Measurements from ENCODE around the gene HACD3.
A peak's percentile ranks its signal among the peaks of the same experiment; 100 is the strongest.
"Not testable (repeated sequence)": the region's sequence is repeated elsewhere in the genome, so short reads cannot be mapped to it uniquely, and the experiment has no call there.

Gene HACD3

DNA sequence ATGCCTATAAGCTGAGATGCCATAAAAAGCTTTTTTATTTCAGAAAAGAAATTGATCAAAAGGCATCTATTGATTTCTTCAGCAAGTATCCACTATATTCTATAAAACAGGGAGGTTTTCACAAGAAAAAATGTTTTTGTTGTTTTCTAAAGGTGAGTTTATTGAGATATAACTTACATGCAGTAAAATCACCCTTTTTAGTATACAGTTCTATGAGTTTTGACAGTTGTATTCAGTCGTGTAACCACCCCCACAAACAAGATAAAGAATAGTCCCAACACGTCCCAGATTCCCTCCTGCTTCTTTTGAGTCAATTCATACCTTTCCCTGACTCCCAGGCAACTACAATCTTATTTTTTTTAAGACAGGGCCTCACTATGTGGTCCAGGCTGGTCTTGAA, 72.9 kb downstream of the HACD3 start:
- TF ChIP-seq, protein P1, sequence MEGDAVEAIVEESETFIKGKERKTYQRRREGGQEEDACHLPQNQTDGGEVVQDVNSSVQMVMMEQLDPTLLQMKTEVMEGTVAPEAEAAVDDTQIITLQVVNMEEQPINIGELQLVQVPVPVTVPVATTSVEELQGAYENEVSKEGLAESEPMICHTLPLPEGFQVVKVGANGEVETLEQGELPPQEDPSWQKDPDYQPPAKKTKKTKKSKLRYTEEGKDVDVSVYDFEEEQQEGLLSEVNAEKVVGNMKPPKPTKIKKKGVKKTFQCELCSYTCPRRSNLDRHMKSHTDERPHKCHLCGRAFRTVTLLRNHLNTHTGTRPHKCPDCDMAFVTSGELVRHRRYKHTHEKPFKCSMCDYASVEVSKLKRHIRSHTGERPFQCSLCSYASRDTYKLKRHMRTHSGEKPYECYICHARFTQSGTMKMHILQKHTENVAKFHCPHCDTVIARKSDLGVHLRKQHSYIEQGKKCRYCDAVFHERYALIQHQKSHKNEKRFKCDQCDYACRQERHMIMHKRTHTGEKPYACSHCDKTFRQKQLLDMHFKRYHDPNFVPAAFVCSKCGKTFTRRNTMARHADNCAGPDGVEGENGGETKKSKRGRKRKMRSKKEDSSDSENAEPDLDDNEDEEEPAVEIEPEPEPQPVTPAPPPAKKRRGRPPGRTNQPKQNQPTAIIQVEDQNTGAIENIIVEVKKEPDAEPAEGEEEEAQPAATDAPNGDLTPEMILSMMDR (IDR thresholded peaks at IDR 0.05; ENCODE audit: extremely low read depth, missing control alignments) = no peak
- DNase-seq (ENCODE audit: low spot score) = no peak

DNA sequence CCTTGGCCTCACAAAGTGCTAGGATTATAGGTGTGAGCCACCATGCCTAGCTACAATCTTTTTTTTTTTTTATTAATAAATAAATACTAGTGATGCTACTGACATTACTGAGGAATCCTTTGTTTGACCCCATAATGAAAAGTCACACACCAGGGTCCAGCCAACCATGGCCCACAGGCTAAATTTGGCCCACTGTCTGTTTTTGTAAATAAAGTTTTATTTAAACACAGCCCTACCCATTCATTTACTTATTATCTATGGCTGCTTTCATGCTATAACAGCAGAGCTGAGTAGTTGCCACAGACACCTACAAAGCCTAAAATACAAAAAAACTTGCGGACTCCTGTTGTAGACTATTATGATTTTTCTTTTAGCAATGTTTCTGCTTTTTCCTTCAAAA, 73.3 kb downstream of the HACD3 start:
- no peak for DNase-seq (ENCODE audit: low spot score)
- TF ChIP-seq, protein P1 (IDR thresholded peaks at IDR 0.05; ENCODE audit: extremely low read depth, missing control alignments) = no peak

DNA sequence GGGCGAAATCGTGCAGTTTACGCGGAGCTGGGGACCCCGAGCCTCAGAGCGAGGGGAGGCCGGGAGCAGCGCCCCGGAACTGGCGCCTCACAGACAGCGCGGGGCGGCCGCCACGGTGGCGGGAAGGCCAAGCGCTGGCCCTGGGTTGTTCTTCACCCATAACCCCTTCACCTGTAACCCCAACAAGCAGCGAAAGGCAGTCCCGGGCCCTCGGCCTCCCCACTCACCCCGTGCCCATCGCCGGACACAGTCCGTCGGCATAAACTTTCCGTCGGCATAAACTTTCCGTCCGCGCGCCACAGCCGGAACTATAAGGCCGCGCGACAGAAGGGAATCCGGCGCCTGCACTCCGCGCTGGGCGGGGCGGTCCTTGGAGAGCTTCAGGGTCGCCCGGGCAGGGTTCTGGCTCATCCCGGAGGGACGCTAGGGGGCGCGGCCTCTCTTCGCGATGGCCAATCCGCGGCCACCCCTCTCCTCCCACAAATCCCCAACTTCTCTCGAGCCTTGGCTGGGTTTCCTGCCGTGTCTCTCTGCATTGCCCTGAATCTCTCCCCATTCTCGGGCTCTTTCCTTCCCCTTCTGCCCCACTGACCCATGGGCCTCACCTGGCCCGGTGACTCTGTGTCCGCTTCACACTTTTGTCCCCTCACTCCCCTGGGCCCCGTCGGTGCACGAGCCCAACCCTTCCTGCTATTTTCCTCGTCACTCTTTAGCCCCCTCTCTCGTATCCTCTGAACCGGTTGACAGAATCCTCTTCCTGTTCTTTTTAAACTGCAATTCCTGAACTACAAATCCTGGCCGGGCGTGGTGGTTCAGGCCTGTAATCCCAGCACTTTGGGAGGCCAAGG, 80.8 kb downstream of the HACD3 start, which contains the start of gene INTS14:
TSS of gene INTS14 (minus strand) at position 261 of the 848 bp plus-strand sequence. CDS start 3,751 bp downstream, outside the sequence.
- peak; percentile 95 for DNase-seq (ENCODE audit: low spot score)
- TF ChIP-seq, protein P1 (IDR thresholded peaks at IDR 0.05; ENCODE audit: extremely low read depth, missing control alignments) = peak; percentile 81

DNA sequence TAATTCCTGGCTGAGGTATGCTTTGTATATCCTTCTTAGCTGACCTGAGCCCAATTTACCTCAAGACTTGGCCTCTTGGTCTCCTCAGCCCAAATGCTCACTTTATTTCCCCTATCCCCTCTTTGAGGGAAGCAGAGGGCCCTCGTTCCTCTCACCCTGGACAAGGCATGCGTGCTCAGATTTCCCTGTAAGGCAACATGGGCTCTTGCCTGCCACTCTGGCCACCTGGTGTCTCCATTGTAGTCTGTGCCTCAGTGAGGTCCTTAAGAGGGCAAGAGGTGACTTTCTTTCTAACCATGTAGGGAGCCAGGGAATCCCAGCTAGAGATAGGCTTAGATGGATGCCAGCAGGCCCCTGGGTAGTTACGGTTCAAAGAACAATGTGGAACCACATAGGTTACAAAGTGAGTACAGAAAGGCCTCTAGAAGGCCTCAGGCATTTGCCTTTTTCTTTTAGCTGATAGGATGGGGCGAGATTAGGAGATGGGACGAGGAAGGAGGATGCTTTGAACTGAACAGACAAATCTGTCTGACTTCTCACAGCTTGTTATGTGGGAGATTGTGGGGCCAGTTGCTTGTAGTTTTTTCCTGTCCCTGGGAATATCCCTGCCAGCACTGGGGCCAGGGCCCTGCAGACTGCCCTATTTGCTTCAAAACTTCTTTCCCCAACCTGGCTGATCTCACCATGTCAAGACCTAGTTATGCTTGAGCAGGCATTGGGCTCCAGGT, 81.8 kb downstream of the HACD3 start:
- DNase-seq (ENCODE audit: low spot score) = peak; percentile 14

DNA sequence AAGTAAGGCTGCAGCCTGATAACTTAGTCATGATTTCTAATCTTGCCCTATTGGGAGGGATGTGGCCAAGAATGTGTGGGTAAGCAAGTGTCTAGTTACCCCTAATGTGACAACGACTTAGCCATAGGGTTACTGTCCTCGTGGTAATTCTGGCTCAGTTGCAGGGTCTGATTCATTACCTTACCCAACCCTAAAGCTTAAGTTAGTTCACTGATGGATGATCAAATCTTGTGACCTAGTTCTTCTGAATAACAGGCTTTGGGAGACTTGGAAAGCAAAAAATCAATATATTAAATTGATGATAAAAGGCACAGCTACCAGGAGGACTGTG, 82.3 kb downstream of the HACD3 start:
- TF ChIP-seq, protein P1 (IDR thresholded peaks at IDR 0.05; ENCODE audit: extremely low read depth, missing control alignments) = no peak
- no peak for DNase-seq (ENCODE audit: low spot score)

More for the DNA sequence above, 81.8 kb downstream of the HACD3 start:
- TF ChIP-seq, protein P1 (IDR thresholded peaks at IDR 0.05; ENCODE audit: extremely low read depth, missing control alignments) = no peak

DNA sequence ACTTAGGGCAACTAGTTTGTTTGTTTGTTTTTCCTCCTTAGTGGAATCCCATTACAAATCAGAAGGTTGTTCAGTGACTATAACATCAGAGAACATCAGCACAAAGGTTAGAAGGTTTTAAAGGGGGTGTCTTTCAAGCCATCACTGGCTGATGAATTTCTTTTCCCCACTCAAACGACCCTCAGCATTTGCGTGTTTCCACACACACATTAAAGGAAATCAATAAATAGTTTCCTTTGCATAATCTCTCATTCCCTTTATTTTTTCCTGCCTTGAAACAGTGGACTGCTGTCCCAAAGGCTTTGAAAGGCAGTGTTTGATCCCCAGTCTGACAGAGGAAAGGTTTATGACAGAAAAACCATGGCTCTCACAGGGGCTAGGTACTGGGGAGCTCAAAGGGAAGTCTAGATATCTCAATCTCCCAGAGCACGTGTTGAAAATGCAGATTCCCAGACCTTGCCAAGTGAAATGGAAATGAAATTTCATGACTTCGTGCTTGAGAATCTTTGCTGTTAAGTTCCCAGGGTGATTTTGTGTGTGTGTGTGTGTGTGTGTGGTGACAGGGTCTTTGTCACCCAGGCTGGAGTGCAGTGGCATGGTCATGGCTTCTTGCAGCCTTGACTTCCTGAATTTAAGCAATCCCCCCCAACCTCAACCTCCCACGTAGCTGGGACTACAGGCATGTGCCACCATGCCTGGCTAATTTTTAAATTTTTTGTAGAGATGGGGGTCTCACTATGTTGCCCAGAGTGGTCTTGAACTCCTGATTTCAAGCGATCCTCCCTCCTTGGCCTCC, 82.9 kb downstream of the HACD3 start:
- DNase-seq (ENCODE audit: low spot score) = no peak
- TF ChIP-seq, protein P1 (IDR thresholded peaks at IDR 0.05; ENCODE audit: extremely low read depth, missing control alignments) = no peak

DNA sequence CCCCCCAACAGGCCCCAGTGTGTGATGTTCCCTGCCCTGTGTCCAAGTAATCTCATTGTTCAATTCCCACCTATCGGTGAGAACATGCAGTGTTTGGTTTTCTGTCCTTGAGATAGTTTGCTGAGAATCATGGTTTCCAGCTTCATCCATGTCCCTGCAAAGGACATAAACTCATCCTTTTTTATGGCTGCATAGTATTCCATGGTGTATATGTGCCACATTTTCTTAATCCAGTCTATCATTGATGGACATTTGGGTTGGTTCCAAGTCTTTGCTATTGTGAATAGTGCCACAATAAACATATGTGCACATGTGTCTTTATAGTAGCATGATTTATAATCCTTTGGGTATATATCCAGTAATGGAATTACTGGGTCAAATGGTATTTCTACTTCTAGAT, 85.6 kb downstream of the HACD3 start:
- DNase-seq (ENCODE audit: low spot score) = not testable (repeated sequence)
